ENCODE measurements around the gene CLDN15.

CLDN15 gene

GRCh38 chr7:101243646-101244374 is 6.2 kb upstream of the CLDN15 start:
- no peak for DNase-seq

- DNase-seq: no peak
Measured at GRCh38 chr7:101241443-101242349, 4.1 kb upstream of the CLDN15 start.

DNA sequence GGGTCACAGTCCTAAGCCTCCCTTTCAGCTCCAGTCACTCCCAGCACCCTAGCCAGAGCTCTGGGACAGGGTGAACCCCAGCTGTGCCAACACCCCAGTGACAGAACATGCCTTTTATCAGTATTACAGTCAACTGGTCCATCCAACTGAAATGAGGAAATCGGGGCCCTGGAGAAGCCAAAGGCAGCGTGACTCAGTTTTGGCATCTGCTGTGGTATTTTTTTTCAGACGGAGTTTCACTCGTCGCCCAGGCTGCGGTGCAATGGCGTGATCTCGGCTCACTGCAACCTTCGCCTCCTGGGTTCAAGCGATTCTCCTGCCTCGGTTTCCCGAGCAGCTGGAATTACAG is 3.4 kb upstream of the CLDN15 start:
- DNase-seq: no peak

GRCh38 chr7:101240226-101241014 is 2.8 kb upstream of the CLDN15 start:
- no peak for DNase-seq

GRCh38 chr7:101239951-101240220 is 2.3 kb upstream of the CLDN15 start:
- no peak for DNase-seq

DNA sequence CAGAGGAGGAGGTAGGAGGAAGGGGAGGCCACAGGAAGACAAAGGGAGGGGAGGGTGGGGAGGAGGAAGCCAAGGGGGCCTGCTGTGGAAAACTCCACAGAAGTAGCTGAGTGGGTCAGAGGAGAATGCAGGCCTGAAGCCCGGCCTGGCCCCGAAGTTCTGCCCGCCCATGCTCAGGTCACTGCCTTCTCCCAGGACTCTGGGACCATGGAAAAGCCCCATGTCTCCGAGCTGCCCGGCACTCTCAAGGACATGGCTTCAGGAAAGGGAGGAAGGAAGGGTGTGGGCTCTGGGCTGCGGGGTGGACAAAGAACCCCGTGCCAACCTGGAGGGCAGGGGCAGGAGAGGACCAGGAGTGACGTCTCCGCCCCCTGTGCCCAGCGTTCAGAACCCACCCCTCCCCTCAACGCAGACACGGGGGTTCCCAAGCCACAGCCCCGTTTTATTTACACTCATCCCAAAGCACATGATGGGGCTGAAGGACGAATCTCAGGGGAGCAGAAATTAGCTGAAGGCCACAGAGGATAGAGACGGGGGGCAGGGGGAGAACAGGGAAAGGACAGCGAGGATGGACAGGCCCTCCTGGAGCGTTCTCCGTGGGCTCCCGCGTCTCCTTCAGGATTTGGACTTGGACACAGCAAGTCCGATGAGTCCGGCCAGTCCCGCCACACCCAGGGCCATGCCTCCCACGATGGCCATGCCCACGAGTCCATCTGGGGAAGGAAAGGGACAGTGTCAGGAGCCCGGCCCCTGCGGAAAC is 1.8 kb upstream of the CLDN15 start:
- DNase-seq: no peak

GRCh38 chr7:101238226-101239182 is 902 bp upstream of the CLDN15 start:
- DNase-seq: no peak

GRCh38 chr7:101236292-101236835 is 1.2 kb downstream of the CLDN15 start:
- DNase-seq: no peak

DNA sequence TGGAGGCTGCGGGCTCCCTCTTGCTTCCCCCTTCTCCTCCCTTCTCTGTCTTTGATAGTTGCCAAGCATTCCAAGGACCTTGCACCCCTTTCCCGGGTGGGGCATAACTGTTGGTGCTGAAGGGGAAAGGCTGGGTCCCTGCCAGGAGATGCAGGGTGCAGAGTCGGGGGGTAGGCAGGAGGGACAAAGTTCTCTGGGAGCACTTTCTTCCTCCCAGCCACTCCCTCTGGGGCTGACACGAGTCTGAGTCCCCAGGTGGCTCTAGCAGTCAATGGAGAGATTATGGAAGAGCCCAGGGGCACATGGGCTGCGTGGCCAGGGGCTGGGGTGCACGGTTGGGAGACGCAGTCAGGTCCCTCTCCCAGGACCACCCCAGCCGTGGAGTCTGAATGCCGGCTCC is 2.1 kb downstream of the CLDN15 start:
- no peak for DNase-seq

DNA sequence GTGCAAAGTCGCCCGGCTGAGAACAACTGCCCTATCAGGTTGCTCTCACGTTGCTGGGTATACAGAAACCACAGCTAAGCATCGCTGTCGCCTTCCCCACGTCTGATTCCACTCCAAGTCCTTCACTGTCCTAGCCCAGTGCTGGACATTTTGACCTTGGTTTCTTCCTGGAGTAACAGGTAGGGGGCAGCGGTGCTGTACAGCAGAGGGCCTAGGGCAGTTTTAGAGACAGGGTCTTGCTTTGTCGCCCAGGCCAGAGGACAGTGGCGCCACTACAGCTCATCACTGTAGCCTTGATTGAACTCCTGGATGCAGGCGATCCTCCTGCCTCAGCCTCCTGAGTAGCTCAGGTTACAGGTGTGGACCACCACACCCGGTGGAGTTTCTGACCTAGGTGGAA is 2.6 kb downstream of the CLDN15 start:
- DNase-seq: no peak

GRCh38 chr7:101234636-101235035 is 3.0 kb downstream of the CLDN15 start:
- DNase-seq: no peak

GRCh38 chr7:101233907-101234547 is 3.6 kb downstream of the CLDN15 start:
- no peak for DNase-seq

DNA sequence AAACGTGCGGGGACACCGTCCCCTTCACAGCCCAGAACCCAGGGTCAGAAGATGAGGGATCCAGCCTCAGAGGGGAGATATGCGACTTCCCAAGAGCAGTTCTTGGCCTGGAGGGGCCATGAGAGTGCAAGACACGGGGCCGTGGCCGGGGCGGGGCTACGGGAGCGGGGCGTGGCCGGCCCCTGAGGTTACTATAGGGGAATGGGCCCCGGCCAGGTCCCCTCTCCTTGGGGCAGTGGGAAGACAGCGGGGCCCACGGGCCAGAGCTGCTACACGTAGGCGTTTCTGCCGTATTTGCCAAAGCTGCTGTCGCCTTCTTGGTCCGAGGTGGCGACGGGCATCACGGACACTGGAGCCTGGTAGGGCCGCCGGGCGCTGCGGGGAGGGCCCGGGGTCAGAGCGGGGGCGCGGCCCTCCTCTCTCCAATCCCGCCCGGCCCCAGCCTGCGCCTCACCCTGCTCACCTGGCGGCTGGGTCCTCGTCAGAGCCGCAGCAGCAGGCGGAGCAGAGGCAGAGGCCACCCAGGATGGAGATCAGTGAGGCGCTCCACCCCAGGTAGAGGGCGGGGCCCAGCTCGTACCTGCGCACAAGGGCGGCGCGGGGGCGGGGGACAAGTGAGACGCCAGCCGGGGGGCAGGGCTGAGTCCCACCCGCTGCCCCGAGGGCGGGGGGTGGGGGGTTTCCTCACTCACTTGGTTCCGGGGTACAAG is 5.3 kb downstream of the CLDN15 start:
- DNase-seq: no peak

DNA sequence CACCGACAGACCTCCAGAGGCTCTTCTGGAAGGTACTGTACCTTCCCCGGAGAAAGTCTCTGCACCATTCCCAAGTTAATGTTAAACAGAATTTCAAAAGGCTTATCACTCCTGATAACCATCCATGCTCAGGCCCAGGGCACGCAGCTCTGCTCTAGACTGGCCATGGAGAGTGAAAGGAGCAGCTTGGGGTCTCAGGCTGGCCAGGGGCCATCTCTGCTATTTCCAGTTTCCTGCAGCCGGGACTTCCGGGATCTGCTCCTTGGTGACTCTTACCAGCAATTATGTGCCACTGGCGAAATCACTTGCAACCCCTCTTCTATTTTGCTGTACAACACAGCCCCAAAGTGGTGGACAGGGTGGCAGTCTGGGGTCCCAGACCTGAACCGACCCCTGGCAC is 6.0 kb downstream of the CLDN15 start:
- no peak for DNase-seq

- DNase-seq: no peak
Measured at GRCh38 chr7:101226721-101227120, 10.9 kb downstream of the CLDN15 start.

DNA sequence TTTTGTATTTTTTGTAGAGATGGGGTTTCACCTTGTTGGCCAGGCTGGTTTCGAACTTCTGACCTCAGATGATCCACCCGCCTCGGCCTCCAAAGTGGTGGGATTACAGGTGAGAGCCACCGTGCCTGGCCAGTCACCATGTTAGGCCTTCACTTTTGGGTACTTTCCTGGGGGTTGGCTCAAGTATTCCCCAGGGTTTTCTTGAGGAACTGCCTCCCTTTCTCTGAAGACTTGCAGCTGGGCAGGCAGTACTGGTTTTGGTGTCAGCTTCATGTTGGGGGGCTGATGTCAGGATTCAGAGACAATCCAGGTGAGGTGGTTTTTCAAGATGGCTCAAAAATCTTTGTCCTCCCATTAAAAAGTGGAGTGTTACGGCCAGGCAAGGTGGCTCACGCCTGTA is 12.0 kb downstream of the CLDN15 start:
- no peak for DNase-seq

GRCh38 chr7:101223528-101223927 is 14.1 kb downstream of the CLDN15 start:
- DNase-seq: no peak

DNA sequence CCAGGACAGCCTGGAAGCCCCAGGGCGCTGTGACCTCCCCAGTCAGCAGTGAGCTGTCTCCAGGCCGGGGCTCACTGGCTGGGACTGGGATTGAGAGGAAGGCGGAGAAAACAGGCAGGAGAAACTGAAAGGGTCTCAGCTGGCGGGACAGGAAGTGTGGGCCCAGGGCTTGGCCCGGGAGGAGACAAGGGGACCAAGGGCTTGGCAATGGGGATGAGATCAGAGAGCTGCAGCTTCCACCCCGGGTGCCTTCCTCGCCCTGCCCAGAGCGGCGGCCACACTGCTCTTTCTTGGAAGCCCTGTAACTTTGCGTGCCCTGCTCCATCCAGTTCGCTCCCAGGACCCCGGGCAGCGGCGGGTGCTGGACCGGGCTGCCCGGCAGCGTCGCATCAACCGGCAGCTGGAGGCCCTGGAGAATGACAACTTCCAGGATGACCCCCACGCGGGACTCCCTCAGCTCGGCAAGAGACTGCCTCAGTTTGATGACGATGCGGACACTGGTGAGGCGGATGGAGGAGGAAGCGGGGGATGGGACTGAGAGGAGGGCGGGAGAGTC is 15.2 kb downstream of the CLDN15 start:
- no peak for DNase-seq

DNA sequence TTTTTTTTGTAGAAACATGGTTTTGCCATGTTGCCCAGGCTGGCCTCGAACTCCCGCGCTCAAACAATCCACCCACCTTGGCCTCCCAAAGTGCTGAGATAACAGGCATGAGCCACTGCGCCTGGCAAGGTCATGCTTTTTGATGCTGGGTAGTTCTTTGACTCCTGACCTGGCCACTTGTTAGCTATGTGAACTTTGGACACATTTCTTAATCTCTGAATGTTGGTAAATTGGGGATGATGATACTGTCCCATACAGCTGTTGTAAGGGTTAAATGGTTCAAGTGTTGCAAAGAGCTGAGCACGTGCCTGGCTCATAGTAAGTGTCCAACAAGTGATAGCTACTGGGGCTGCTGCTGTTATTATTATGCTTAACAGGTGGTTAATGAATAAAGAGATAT is 17.3 kb downstream of the CLDN15 start:
- no peak for DNase-seq
